DOHH2 (cell line): ENCODE data around the gene PYDC1.

Experiments
- EZH2phosphoT487 ChIP-seq: fragments of 200-600 bp; sonication (generic); IDR thresholded peaks from 2 replicates; pipeline ENCODE4 v1.6.1; 2017; ENCODE audit warnings: borderline replicate concordance, mild to moderate bottlenecking, antibody characterized with exemption, low read length, moderate library complexity, mixed read lengths
- TF ChIP-seq, protein P1 (sequence below): fragments of 200-600 bp; sonication (generic); IDR thresholded peaks from one replicate; pipeline ENCODE4 v1.5.1; 2014; ENCODE audit warnings: antibody characterized with exemption, mild to moderate bottlenecking, low read depth, low read length; ENCODE audit not compliant: poor library complexity, severe bottlenecking

DNA sequence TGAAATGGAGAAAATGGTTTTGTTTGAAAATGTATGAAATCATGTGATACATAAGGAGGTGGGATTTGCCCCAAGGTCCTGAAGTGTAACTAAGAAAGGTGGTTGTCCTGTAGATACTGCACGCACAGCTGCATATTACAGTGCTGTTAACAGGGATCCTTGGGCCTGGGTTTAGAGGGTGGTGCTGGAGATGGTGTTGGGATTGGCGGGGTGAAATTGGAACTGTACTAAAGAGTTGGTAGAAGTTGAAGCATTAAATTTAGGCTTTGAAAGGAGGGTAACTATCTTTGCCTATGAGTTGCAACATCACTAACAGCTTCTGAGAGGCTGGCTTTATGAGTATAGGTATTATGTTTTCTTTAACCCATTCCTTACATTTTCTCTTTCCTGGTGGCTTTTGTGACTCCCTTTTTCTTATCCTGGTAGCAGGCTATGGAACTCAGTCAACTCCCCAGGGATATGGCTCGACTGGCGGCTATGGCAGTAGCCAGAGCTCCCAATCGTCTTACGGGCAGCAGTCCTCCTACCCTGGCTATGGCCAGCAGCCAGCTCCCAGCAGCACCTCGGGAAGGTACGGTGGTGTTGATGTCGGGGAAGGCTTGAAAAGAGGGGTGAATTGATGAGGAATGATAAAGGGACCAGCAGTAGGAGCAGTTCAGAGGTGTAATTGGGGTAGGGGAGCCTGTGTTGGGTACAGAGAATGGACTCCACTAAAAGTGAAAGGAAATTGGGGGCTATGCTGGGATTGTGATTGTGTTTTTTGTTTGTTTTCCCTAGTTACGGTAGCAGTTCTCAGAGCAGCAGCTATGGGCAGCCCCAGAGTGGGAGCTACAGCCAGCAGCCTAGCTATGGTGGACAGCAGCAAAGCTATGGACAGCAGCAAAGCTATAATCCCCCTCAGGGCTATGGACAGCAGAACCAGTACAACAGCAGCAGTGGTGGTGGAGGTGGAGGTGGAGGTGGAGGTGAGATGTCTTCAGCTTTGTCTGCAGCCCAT, 33.2 kb downstream of the PYDC1 start:
- TF ChIP-seq, protein P1, sequence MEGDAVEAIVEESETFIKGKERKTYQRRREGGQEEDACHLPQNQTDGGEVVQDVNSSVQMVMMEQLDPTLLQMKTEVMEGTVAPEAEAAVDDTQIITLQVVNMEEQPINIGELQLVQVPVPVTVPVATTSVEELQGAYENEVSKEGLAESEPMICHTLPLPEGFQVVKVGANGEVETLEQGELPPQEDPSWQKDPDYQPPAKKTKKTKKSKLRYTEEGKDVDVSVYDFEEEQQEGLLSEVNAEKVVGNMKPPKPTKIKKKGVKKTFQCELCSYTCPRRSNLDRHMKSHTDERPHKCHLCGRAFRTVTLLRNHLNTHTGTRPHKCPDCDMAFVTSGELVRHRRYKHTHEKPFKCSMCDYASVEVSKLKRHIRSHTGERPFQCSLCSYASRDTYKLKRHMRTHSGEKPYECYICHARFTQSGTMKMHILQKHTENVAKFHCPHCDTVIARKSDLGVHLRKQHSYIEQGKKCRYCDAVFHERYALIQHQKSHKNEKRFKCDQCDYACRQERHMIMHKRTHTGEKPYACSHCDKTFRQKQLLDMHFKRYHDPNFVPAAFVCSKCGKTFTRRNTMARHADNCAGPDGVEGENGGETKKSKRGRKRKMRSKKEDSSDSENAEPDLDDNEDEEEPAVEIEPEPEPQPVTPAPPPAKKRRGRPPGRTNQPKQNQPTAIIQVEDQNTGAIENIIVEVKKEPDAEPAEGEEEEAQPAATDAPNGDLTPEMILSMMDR: no peak
- TF ChIP-seq EZH2phosphoT487: no peak
